GM12875 (cell line): Measurements from ENCODE around the gene PHLDB1.
A peak's percentile ranks its signal among the peaks of the same experiment; 100 is the strongest.

ENCODE experiments used
- H3K4me3 ChIP-seq: one replicate; pipeline ENCODE4 v1.5.1; 2011; ENCODE audit warnings: low read depth, low read length, control low read depth
- CTCF ChIP-seq: IDR thresholded peaks from 2 replicates; pipeline ENCODE4 v1.5.1; 2011; ENCODE audit warnings: low read depth, mild to moderate bottlenecking, control low read depth, inconsistent platforms, low read length, moderate library complexity, borderline replicate concordance; ENCODE audit not compliant: insufficient read depth

Gene PHLDB1

GRCh38 chr11:118657238-118657637 is 49.8 kb downstream of the PHLDB1 start:
- TF ChIP-seq CTCF, result no peak
- H3K4me3 ChIP-seq, result no peak overlapping the region

GRCh38 chr11:118657709-118658428 is 50.5 kb downstream of the PHLDB1 start:
- no peak overlapping the region for H3K4me3 ChIP-seq
- TF ChIP-seq CTCF, result no peak

- peak; percentile 26; the same call in 1 of the 2 replicates for TF ChIP-seq CTCF
- H3K4me3 ChIP-seq, result no peak overlapping the region
Measured at GRCh38 chr11:118658429-118659313, 51.3 kb downstream of the PHLDB1 start.

GRCh38 chr11:118659314-118659952 is 52.0 kb downstream of the PHLDB1 start:
- H3K4me3 ChIP-seq, result no peak overlapping the region
- peak; percentile 97 for TF ChIP-seq CTCF

- H3K4me3 ChIP-seq, result no peak overlapping the region
- TF ChIP-seq CTCF, result no peak
Measured at GRCh38 chr11:118659953-118660680, 52.7 kb downstream of the PHLDB1 start.

GRCh38 chr11:118660681-118661424 is 53.4 kb downstream of the PHLDB1 start:
- no peak for TF ChIP-seq CTCF
- no peak overlapping the region for H3K4me3 ChIP-seq
